Measurements from ENCODE around the gene C19orf85. TPM values are rescaled to one million over a fixed set of nuclear protein-coding genes. Genes with fewer than 3 reads are reported as not detected.

C19orf85 gene
- total RNA-seq, 1 experiment from 2014 or later, result 0.23 TPM

DNA sequence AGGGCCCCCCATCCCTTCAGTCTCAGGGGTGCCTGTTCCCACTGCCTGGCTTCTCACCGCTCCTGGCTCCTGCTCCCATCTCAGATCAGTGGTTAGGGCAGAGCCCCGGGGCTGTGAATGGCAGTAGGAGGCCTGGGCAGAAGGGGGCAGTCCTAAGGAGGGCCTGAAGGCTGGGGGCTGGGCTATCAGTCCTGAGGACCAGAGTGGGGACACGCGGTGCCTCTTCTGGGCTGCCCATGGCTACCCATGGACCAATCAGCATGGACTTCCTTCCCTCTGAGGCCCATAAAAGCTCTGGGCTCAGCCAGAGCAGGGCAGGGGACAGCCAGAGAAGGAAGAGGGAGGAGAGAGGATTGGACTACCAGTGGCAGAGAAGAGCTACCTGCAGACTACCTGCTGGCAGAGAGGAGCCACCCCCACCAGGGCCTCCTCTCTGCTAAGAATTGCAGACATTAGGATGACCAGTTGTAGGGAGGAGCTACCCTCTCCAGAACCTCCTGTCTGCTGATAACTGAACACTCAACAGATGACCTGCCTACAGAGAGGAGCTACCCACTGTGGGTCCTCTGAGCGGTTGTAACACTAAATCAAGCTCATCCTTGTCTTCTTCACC, 44.8 kb downstream of the C19orf85 start:
- H3K4me1 Mint-ChIP-seq (ENCODE audit: insufficient read depth, unreplicated experiment), result no peaks in the 10 kb centered on the region
- no TSS peak for BruUV-seq (replicated peaks)
- ChIA-PET POLR2A (interaction anchor here (0.7 kb wide), 1 partner anchor 17 kb away, joined by 3 read pairs; no protein-coding TSS in a partner anchor), CTCF (interaction anchor here (0.5 to 4.4 kb wide), 10 partner anchors 8 to 279 kb away, joined by 3 to 29 read pairs (median 4); no protein-coding TSS in a partner anchor)
- H3K27ac Mint-ChIP-seq (ENCODE audit: low read depth, unreplicated experiment), result no peak overlapping the region
- intact Hi-C loops (cut with micrococcal nuclease), result loop anchor here (10.0 kb wide), 1 partner anchor 85 kb away; no protein-coding TSS in a partner anchor
- TF ChIP-seq, protein P1, sequence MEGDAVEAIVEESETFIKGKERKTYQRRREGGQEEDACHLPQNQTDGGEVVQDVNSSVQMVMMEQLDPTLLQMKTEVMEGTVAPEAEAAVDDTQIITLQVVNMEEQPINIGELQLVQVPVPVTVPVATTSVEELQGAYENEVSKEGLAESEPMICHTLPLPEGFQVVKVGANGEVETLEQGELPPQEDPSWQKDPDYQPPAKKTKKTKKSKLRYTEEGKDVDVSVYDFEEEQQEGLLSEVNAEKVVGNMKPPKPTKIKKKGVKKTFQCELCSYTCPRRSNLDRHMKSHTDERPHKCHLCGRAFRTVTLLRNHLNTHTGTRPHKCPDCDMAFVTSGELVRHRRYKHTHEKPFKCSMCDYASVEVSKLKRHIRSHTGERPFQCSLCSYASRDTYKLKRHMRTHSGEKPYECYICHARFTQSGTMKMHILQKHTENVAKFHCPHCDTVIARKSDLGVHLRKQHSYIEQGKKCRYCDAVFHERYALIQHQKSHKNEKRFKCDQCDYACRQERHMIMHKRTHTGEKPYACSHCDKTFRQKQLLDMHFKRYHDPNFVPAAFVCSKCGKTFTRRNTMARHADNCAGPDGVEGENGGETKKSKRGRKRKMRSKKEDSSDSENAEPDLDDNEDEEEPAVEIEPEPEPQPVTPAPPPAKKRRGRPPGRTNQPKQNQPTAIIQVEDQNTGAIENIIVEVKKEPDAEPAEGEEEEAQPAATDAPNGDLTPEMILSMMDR (IDR thresholded peaks at IDR 0.05; ENCODE audit: unreplicated experiment), result no peak
- no peak overlapping the region for H3K4me3 Mint-ChIP-seq (ENCODE audit: unreplicated experiment)
- DNase-seq (ENCODE audit: unreplicated experiment), result no peak
- H3K36me3 Mint-ChIP-seq (ENCODE audit: insufficient read depth, unreplicated experiment), result no peaks in the 10 kb centered on the region
- H3K27me3 Mint-ChIP-seq (ENCODE audit: insufficient read depth, unreplicated experiment), result peaks cover 4% of the 10 kb centered on the region
- H3K9me3 Mint-ChIP-seq (ENCODE audit: unreplicated experiment), result no peaks in the 10 kb centered on the region

DNA sequence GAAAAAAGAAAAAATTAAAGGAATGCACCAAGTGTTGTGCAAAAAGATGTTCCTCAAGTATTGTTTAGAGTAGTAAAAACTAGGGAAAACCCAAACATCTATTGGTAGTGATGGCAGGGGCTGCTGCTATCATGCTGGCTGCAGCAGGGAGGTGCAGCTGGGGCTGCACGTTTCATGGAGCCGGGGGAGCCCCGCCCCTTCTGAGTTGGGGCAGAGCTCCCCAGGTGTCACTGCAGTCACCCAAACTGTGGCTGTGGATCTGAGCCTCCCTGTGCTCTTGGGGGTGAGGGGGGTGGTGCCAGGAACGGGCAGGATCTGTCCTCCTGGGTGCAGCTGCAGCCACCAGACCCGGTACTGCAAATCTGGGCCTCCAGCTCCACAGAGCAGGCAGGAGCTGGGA, 45.4 kb downstream of the C19orf85 start:
- no peaks in the 10 kb centered on the region for H3K27me3 Mint-ChIP-seq (ENCODE audit: insufficient read depth, unreplicated experiment)
- no peak for DNase-seq (ENCODE audit: unreplicated experiment)

DNA sequence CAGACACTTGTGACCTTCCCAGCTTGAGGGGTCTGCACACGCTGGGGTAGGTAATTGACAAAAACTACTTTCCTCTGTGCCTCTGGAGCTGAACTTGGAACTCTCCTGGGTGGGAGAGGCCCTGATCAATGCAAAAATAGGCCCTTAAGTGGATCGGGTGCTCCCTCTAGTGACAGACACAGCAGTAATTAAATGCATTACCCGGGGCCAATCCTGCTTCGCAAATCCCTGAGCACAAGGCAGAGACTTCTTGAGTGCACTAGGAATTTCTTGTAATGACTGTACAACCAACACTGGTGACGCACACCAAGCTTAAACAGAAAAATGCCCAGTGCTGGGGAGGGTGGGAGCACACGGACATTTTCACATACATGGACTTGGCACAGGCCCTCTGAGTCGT, 46.4 kb downstream of the C19orf85 start:
- no peak overlapping the region for H3K27ac Mint-ChIP-seq (ENCODE audit: low read depth, unreplicated experiment)
- ChIA-PET POLR2A (interaction anchor here (0.7 to 1.4 kb wide), 3 partner anchors 11 to 126 kb away, joined by 3 to 4 read pairs (median 4); partner anchors contain the start of gene UBE2S), CTCF (interaction anchor here (0.5 to 4.4 kb wide), 39 partner anchors 9 to 319 kb away, joined by 3 to 29 read pairs (median 4); partner anchors contain the start of genes BRSK1, KMT5C and TMEM238)
- DNase-seq (ENCODE audit: unreplicated experiment), result peak; percentile 86
- intact Hi-C loops (cut with micrococcal nuclease), result loop anchor here (1.0 to 10.0 kb wide), 3 partner anchors 87 to 277 kb away; no protein-coding TSS in a partner anchor
- no peaks in the 10 kb centered on the region for H3K9me3 Mint-ChIP-seq (ENCODE audit: unreplicated experiment)
- no peak overlapping the region for H3K4me3 Mint-ChIP-seq (ENCODE audit: unreplicated experiment)
- TF ChIP-seq, protein P1 (IDR thresholded peaks at IDR 0.05; ENCODE audit: unreplicated experiment), result peak; percentile 86
- H3K36me3 Mint-ChIP-seq (ENCODE audit: insufficient read depth, unreplicated experiment), result no peaks in the 10 kb centered on the region
- BruUV-seq (replicated peaks), result no TSS peak
- no peaks in the 10 kb centered on the region for H3K4me1 Mint-ChIP-seq (ENCODE audit: insufficient read depth, unreplicated experiment)
- H3K27me3 Mint-ChIP-seq (ENCODE audit: insufficient read depth, unreplicated experiment), result no peaks in the 10 kb centered on the region

More for the DNA sequence above, 45.4 kb downstream of the C19orf85 start:
- BruUV-seq (replicated peaks), result no TSS peak
- no peaks in the 10 kb centered on the region for H3K4me1 Mint-ChIP-seq (ENCODE audit: insufficient read depth, unreplicated experiment)
- no peaks in the 10 kb centered on the region for H3K36me3 Mint-ChIP-seq (ENCODE audit: insufficient read depth, unreplicated experiment)
- H3K9me3 Mint-ChIP-seq (ENCODE audit: unreplicated experiment), result no peaks in the 10 kb centered on the region
- CTCF ChIA-PET, result interaction anchor here (0.6 to 4.4 kb wide), 18 partner anchors 9 to 286 kb away, joined by 3 to 29 read pairs (median 5); no protein-coding TSS in a partner anchor
- no peak overlapping the region for H3K27ac Mint-ChIP-seq (ENCODE audit: low read depth, unreplicated experiment)
- POLR2A ChIA-PET, result interaction anchor here (1.4 kb wide), 1 partner anchor 12 kb away, joined by 3 read pairs; the partner anchor contains the start of gene UBE2S
- TF ChIP-seq, protein P1 (IDR thresholded peaks at IDR 0.05; ENCODE audit: unreplicated experiment), result no peak
- no peak overlapping the region for H3K4me3 Mint-ChIP-seq (ENCODE audit: unreplicated experiment)
- intact Hi-C loops (cut with micrococcal nuclease), result loop anchor here (10.0 kb wide), 1 partner anchor 86 kb away; no protein-coding TSS in a partner anchor

Other genes starting within 250 kb of the C19orf85 start
- gene TMEM86B, start 236.0 kb downstream of the C19orf85 start, total RNA-seq (2022), result 4.2 and 4.7 TPM in 2 replicates
- gene PPP6R1, start 205.7 kb downstream of the C19orf85 start, total RNA-seq (2022), result 70.6 and 78.9 TPM in 2 replicates
- gene HSPBP1, start 184.6 kb downstream of the C19orf85 start, total RNA-seq (2022), result 49.2 and 53.1 TPM in 2 replicates
- 3.8 and 5.1 TPM in 2 replicates for gene BRSK1, start 180.8 kb downstream of the C19orf85 start, total RNA-seq (2022)
- not detected in 2 replicates for gene TMEM150B, start 139.4 kb downstream of the C19orf85 start, total RNA-seq (2022)
- 12.9 and 16.8 TPM in 2 replicates for gene KMT5C, start 124.9 kb downstream of the C19orf85 start, total RNA-seq (2022)
- 0.33 and 0.93 TPM in 2 replicates for gene COX6B2, start 110.0 kb downstream of the C19orf85 start, total RNA-seq (2022)
- not detected in 2 replicates for gene GARIN5B, start 101.5 kb downstream of the C19orf85 start, total RNA-seq (2022)
- gene IL11, start 94.3 kb downstream of the C19orf85 start, total RNA-seq (2022), result 4.2 TPM in 2 replicates
- gene TMEM190, start 87.9 kb downstream of the C19orf85 start, total RNA-seq (2022), result 0.58 and 0.59 TPM in 2 replicates
- gene TMEM238, start 80.5 kb downstream of the C19orf85 start, total RNA-seq (2022), result 10.6 and 14.9 TPM in 2 replicates
- gene RPL28, start 78.8 kb downstream of the C19orf85 start, total RNA-seq (2022), result 2,816 and 2,868 TPM in 2 replicates
- gene UBE2S, start 57.0 kb downstream of the C19orf85 start, total RNA-seq (2022), result 331 and 345 TPM in 2 replicates
- gene SHISA7, start 21.5 kb downstream of the C19orf85 start, total RNA-seq (2022), result not detected in 2 replicates
- 34.3 and 59.9 TPM in 2 replicates for gene ISOC2, start 3.1 kb downstream of the C19orf85 start, total RNA-seq (2022)
- 6.2 and 12.1 TPM in 2 replicates for gene ZNF628, start 11.9 kb upstream of the C19orf85 start, total RNA-seq (2022)
- gene NAT14, start 20.4 kb upstream of the C19orf85 start, total RNA-seq (2022), result 16.6 and 22.8 TPM in 2 replicates
- 0.33 and 0.59 TPM in 2 replicates for gene SSC5D, start 23.7 kb upstream of the C19orf85 start, total RNA-seq (2022)
- not detected in 2 replicates for gene SBK2, start 72.4 kb upstream of the C19orf85 start, total RNA-seq (2022)
- gene SBK3, start 80.8 kb upstream of the C19orf85 start, total RNA-seq (2022), result not detected in 2 replicates
- 11.6 and 12.6 TPM in 2 replicates for gene ZNF579, start 116.1 kb upstream of the C19orf85 start, total RNA-seq (2022)
- gene FIZ1, start 134.8 kb upstream of the C19orf85 start, total RNA-seq (2022), result 13.5 and 16.3 TPM in 2 replicates
- 15.7 and 17.6 TPM in 2 replicates for gene ZNF524, start 135.5 kb upstream of the C19orf85 start, total RNA-seq (2022)
- 12.2 and 12.7 TPM in 2 replicates for gene ZNF865, start 140.9 kb upstream of the C19orf85 start, total RNA-seq (2022)
- 2.7 and 3.1 TPM in 2 replicates for gene ZNF784, start 159.8 kb upstream of the C19orf85 start, total RNA-seq (2022)
- gene ZNF580, start 176.3 kb upstream of the C19orf85 start, total RNA-seq (2022), result 38.9 and 44.9 TPM in 2 replicates
- gene ZNF581, start 178.9 kb upstream of the C19orf85 start, total RNA-seq (2022), result 22.3 and 25.7 TPM in 2 replicates
- gene CCDC106, start 183.5 kb upstream of the C19orf85 start, total RNA-seq (2022), result 2.3 and 2.5 TPM in 2 replicates
- 220 and 280 TPM in 2 replicates for gene U2AF2, start 190.3 kb upstream of the C19orf85 start, total RNA-seq (2022)
- gene EPN1, start 210.5 kb upstream of the C19orf85 start, total RNA-seq (2022), result 102 and 123 TPM in 2 replicates

Measured in MCF 10A (cell line).